Keratinocyte (primary cell): ENCODE measurements around the gene THUMPD3.

Experiments used
- CTCF ChIP-seq, 3 experiments: IDR thresholded peaks in 1 of 3; conservative IDR thresholded peaks in 1 of 3; optimal IDR thresholded peaks in 1 of 3; 2 replicates in 2 of 3; 3 replicates in 1 of 3; pipeline versions ENCODE3 to v1.5.1; 2011; ENCODE audit warnings: low read length in 3 of 3, mild to moderate bottlenecking in 3 of 3, moderate library complexity in 2 of 3, control low read depth in 1 of 3, inconsistent platforms in 1 of 3; ENCODE audit not compliant: insufficient read depth in 2 of 3; ENCODE audit errors: extremely low read depth in 1 of 3
- EZH2 ChIP-seq: IDR thresholded peaks from one replicate; pipeline ENCODE4 v1.6.1; 2012; ENCODE audit warnings: inconsistent platforms, mild to moderate bottlenecking, low read length, moderate library complexity

GRCh38 chr3:9406856-9407626 lies 44.2 kb downstream of the THUMPD3 start:
- no peak for TF ChIP-seq CTCF (optimal IDR thresholded peaks at IDR 0.05 in 1 of 3, IDR thresholded peaks at IDR 0.05 in 1 of 3, conservative IDR thresholded peaks at IDR 0.05 in 1 of 3; ENCODE audit: extremely low read depth in 1 of 3, insufficient read depth in 2 of 3, low read length in 3 of 3)
- TF ChIP-seq EZH2, result no peak
